ENCODE results near the gene RAB7B. TPM values are rescaled to one million over a fixed set of nuclear protein-coding genes. Genes with fewer than 3 reads are reported as not detected.
A peak's percentile ranks its signal among the peaks of the same experiment; 100 is the strongest.

The RAB7B gene
- total RNA-seq, 4 donors from 2014 or later: 0.15 to 0.62 (median 0.33) TPM; not detected in 1

GRCh38 chr1:205950826-205951549, 52.2 kb downstream of the RAB7B start:
- no peak for TF ChIP-seq CTCF (IDR thresholded peaks at IDR 0.05 in 4 of 5, conservative IDR thresholded peaks at IDR 0.05 in 1 of 5)
- no peak for TF ChIP-seq POLR2A (IDR thresholded peaks at IDR 0.05)
- peak; percentile 31 to 49 for DNase-seq
- Histone ChIP-seq H3K36me3 (no peaks in the 10 kb centered on the region), H3K27me3 (no peaks in the 10 kb centered on the region), H3K9me3 (no peaks in the 10 kb centered on the region), H3K4me1 (peaks cover 0 to 16% of the 10 kb centered on the region in 2 donors), H3K4me3 (no peak overlapping the region), H3K27ac (peak overlapping the region in 1 of 4 donors; percentile 71)
- ATAC-seq: peak; percentile 33 to 35
- in situ Hi-C loops (cut with MboI; ENCODE audit: low sequenced_read_pairs in 4 of 4) (no loop called here), intact Hi-C loops (cut with DNase I; ENCODE audit: low total_unique reads) (no loop called here)

GRCh38 chr1:205950280-205950679, 52.9 kb downstream of the RAB7B start:
- in situ Hi-C loops (cut with MboI; ENCODE audit: low sequenced_read_pairs in 4 of 4) (no loop called here), intact Hi-C loops (cut with DNase I; ENCODE audit: low total_unique reads) (no loop called here)
- ATAC-seq (peak; percentile 85 to 86), DNase-seq (peak; percentile 78 to 85)
- no peak for TF ChIP-seq CTCF (IDR thresholded peaks at IDR 0.05 in 4 of 5, conservative IDR thresholded peaks at IDR 0.05 in 1 of 5)
- TF ChIP-seq POLR2A (IDR thresholded peaks at IDR 0.05): no peak
- Histone ChIP-seq H3K27me3 (no peaks in the 10 kb centered on the region), H3K27ac (peak overlapping the region in 3 of 4 donors; percentile 11 to 71 (median 14)), H3K4me1 (peaks cover 0 to 16% of the 10 kb centered on the region in 2 donors), H3K4me3 (no peak overlapping the region), H3K36me3 (no peaks in the 10 kb centered on the region), H3K9me3 (no peaks in the 10 kb centered on the region)

DNA sequence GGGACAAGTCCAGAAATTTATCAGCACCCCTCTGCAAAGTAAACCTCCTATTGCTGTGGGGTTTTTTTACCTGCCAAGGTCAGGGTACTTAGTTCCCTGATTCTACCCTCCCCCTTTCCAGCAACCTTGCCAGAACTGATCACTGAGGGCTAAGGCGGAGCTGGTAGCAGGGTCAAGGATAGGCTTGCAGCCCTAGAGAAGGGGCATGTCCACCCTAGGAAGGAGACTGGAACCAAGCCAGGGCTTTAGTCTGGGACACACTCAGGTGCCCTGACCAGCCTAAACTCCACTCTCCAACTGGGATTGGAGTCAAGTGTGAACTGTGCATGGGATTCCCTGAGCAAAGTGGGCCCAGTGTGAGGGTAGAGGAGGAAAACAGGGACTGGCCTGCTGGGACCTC, 53.4 kb downstream of the RAB7B start:
- DNase-seq (no peak), ATAC-seq (no peak)
- H3K27me3 ChIP-seq: no peaks in the 10 kb centered on the region
- TF ChIP-seq POLR2A (IDR thresholded peaks at IDR 0.05) (no peak), CTCF (IDR thresholded peaks at IDR 0.05 in 4 of 5, conservative IDR thresholded peaks at IDR 0.05 in 1 of 5) (no peak)
- H3K4me3 ChIP-seq: no peak overlapping the region
- H3K9me3 ChIP-seq: no peaks in the 10 kb centered on the region
- H3K4me1 ChIP-seq: peaks cover 0 to 16% of the 10 kb centered on the region in 2 donors
- H3K36me3 ChIP-seq: no peaks in the 10 kb centered on the region
- intact Hi-C loops (cut with DNase I; ENCODE audit: low total_unique reads): no loop called here
- in situ Hi-C loops (cut with MboI; ENCODE audit: low sequenced_read_pairs in 4 of 4): no loop called here
- H3K27ac ChIP-seq: peak overlapping the region in 3 of 4 donors; percentile 11 to 71 (median 14)

DNA sequence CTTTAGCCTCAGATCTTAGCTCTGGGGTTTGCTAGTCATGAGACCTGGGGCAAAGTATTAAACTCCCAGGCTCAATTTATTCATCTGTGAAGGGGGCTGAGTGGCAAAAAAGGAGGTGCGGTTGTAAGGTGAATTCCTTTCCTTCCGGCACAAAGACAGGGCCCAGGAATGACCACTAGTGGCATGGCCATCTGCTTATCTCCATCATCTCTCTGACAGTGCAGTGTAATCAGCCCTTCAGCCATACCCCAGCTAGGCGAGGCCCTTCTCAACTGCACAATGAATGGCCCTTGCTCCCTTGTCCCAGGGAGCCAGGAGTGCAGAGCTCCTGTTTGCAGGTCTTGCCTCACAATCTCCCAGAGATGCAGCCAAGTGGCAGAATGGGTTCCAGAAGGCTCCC, 54.3 kb downstream of the RAB7B start:
- intact Hi-C loops (cut with DNase I; ENCODE audit: low total_unique reads) (no loop called here), in situ Hi-C loops (cut with MboI; ENCODE audit: low sequenced_read_pairs in 4 of 4) (no loop called here)
- Histone ChIP-seq H3K27me3 (no peaks in the 10 kb centered on the region), H3K4me3 (no peak overlapping the region), H3K4me1 (peaks cover 0 to 16% of the 10 kb centered on the region in 2 donors), H3K27ac (no peak overlapping the region), H3K36me3 (no peaks in the 10 kb centered on the region), H3K9me3 (no peaks in the 10 kb centered on the region)
- TF ChIP-seq POLR2A (IDR thresholded peaks at IDR 0.05) (no peak), CTCF (IDR thresholded peaks at IDR 0.05 in 4 of 5, conservative IDR thresholded peaks at IDR 0.05 in 1 of 5) (no peak)
- no peak for DNase-seq
- no peak for ATAC-seq
